Ectodermal cell (in vitro differentiated cells): ENCODE measurements around the gene ING2. TPM values are rescaled to one million over a fixed set of nuclear protein-coding genes. Genes with fewer than 3 reads are reported as not detected.
"Not testable (repeated sequence)": the region's sequence is repeated elsewhere in the genome, so short reads cannot be mapped to it uniquely, and the experiment has no call there.

Experiments used
- H3K27ac ChIP-seq: 2 replicates; pipeline ENCODE4 v1.7.0; 2013; ENCODE audit warnings: mild to moderate bottlenecking, low read depth, low read length; ENCODE audit not compliant: insufficient read depth, poor library complexity, severe bottlenecking
- H3K27me3 ChIP-seq: 2 replicates; pipeline ENCODE4 v1.7.0; 2013; ENCODE audit warnings: mild to moderate bottlenecking, low read length; ENCODE audit not compliant: insufficient read depth, control insufficient read depth, poor library complexity, severe bottlenecking
- H3K36me3 ChIP-seq: one replicate; pipeline ENCODE4 v1.7.0; 2013; ENCODE audit warnings: low read length; ENCODE audit not compliant: control insufficient read depth, insufficient read depth
- H3K4me1 ChIP-seq: one replicate; pipeline ENCODE4 v1.7.0; 2013; ENCODE audit warnings: low read length; ENCODE audit not compliant: control insufficient read depth, insufficient read depth
- H3K4me3 ChIP-seq: 2 replicates; pipeline ENCODE4 v1.7.0; 2013; ENCODE audit warnings: low read depth, low read length, control low read depth; ENCODE audit not compliant: insufficient read depth
- H3K9me3 ChIP-seq: 2 replicates; pipeline ENCODE4 v1.7.0; 2013; ENCODE audit warnings: mild to moderate bottlenecking, low read length, moderate library complexity; ENCODE audit not compliant: control insufficient read depth
- WGBS, 2 experiments: methylation state at CpG; one replicate each; pipeline ENCODE4 v1.1.7; 2013; ENCODE audit warnings: missing lambda C conversion rate in 2 of 2; 5-methylcytosine and 5-hydroxymethylcytosine counted together
- polyA plus RNA-seq, 4 experiments: library from polyadenylated mRNA; stranded (reverse); fragments of 50-300 nt; gene quantifications; one replicate each; pipeline ENCODE4 v1.2.3, GENCODE V29; 2013

Gene ING2
- 34.3 TPM for polyA plus RNA-seq (2013, experiment 1 of 4)
- polyA plus RNA-seq (2013, experiment 2 of 4): 27.5 TPM
- 25.7 TPM for polyA plus RNA-seq (2013, experiment 3 of 4)
- 27.1 TPM for polyA plus RNA-seq (2013, experiment 4 of 4)

GRCh38 chr4:183504930-183505610, at the start of gene ING2:
ING2 (plus strand) TSS chr4:183505058; CDS start chr4:183505196, 138 bp downstream.
- no peaks in the 10 kb centered on the region for H3K36me3 ChIP-seq
- H3K4me1 ChIP-seq: peaks cover 13% of the 10 kb centered on the region
- H3K9me3 ChIP-seq: no peaks in the 10 kb centered on the region
- H3K27ac ChIP-seq: peak within 1 kb of the TSS; percentile 88
- WGBS, 2 experiments: 0% methylated on average over 68 of the region's 68 CpGs
- no peaks in the 10 kb centered on the region for H3K27me3 ChIP-seq
- H3K4me3 ChIP-seq: peak within 1 kb of the TSS; percentile 98

DNA sequence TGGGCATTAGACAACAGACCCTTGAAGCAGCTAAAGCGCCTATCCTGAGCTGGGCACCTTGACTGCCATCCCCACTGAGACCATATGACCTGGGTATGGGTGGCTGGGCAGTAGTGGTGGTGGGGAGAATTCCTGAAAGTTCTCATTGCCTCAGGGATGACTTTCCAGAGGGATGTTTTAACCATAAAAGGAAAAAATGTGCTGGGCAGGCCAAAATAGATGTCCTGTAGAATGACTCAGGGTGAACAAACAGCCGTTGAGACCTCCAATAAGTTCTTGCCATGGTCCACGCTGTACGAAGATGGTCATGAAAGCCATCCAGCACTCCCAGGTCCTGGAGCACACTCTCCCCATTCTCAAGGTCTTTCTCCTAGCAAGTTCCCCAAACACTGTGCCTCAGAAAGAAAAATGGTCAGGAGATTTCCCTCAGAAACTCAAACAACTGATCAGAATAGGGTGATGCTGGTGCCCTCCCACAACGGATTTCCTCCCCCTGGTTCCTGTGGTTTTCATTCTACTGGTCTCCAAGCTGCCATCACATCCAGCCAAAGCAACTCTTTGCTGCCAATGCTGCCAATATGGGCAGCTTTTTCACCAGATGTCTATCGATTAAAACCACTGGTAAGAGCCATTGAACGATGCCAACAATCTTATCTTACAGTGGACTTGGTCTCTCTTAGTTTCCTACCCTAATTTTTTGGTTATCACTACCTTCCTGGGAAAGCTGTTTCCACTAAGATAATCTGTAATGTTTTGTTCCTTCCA, 49.2 kb upstream of the ING2 start:
- Histone ChIP-seq H3K27me3 (no peaks in the 10 kb centered on the region), H3K27ac (no peak overlapping the region)
- WGBS, 2 experiments: 94 to 95% methylated on average over 7 of the region's 7 CpGs

GRCh38 chr4:183458005-183458404, 46.9 kb upstream of the ING2 start:
- H3K4me3 ChIP-seq: no peak overlapping the region
- H3K4me1 ChIP-seq: no peaks in the 10 kb centered on the region
- H3K27me3 ChIP-seq: no peaks in the 10 kb centered on the region
- no peak overlapping the region for H3K27ac ChIP-seq
- 75 to 78% methylated on average over 5 of the region's 5 CpGs for WGBS, 2 experiments
- no peaks in the 10 kb centered on the region for H3K9me3 ChIP-seq
- no peaks in the 10 kb centered on the region for H3K36me3 ChIP-seq

More for the DNA sequence above, 49.2 kb upstream of the ING2 start:
- H3K36me3 ChIP-seq: no peaks in the 10 kb centered on the region
- no peaks in the 10 kb centered on the region for H3K4me1 ChIP-seq
- H3K4me3 ChIP-seq: no peak overlapping the region
- no peaks in the 10 kb centered on the region for H3K9me3 ChIP-seq

- H3K27ac ChIP-seq, H3K36me3 ChIP-seq, H3K9me3 ChIP-seq, H3K27me3 ChIP-seq, H3K4me1 ChIP-seq, H3K4me3 ChIP-seq: not testable (repeated sequence)
- WGBS, 2 experiments: 75 to 81% methylated on average over 11 of the region's 11 CpGs
Observed at GRCh38 chr4:183463903-183464619, 40.8 kb upstream of the ING2 start.

DNA sequence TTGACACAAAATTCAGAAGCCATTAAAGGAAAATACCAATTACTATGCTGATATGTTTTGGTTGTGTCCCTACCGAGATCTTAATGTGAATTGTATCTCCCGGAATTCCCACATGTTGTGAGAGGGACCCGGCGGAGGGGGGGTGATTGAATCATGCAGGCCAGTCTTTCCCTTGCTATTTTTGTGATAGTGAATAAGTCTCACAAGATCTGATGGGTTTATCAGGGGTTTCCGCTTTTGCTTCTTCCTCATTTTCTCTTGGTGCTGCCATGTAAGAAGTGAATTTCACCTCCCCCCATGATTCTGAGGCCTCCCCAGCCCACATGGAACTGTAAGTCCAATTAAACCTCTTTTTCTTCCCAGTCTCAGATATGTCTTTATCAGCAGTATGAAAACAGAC, 39.0 kb upstream of the ING2 start:
- not testable (repeated sequence) for H3K27ac ChIP-seq, H3K36me3 ChIP-seq, H3K4me1 ChIP-seq, H3K9me3 ChIP-seq, H3K4me3 ChIP-seq, H3K27me3 ChIP-seq
- WGBS, 2 experiments: 35 to 42% methylated on average over 5 of the region's 5 CpGs

- no peaks in the 10 kb centered on the region for H3K9me3 ChIP-seq
- 96% methylated on average over 3 of the region's 3 CpGs for WGBS, 2 experiments
- no peaks in the 10 kb centered on the region for H3K4me1 ChIP-seq
- no peak overlapping the region for H3K27ac ChIP-seq
- no peak overlapping the region for H3K4me3 ChIP-seq
- no peaks in the 10 kb centered on the region for H3K36me3 ChIP-seq
- no peaks in the 10 kb centered on the region for H3K27me3 ChIP-seq
Observed at GRCh38 chr4:183467246-183467645, 37.6 kb upstream of the ING2 start.

- H3K27me3 ChIP-seq: no peaks in the 10 kb centered on the region
- H3K4me1 ChIP-seq: no peaks in the 10 kb centered on the region
- no peak overlapping the region for H3K27ac ChIP-seq
- no peaks in the 10 kb centered on the region for H3K9me3 ChIP-seq
- no peaks in the 10 kb centered on the region for H3K36me3 ChIP-seq
- WGBS, 2 experiments: 76 to 81% methylated on average over 5 to 7 of the region's 7 CpGs
- H3K4me3 ChIP-seq: no peak overlapping the region
Observed at GRCh38 chr4:183468210-183469095, 36.4 kb upstream of the ING2 start.

DNA sequence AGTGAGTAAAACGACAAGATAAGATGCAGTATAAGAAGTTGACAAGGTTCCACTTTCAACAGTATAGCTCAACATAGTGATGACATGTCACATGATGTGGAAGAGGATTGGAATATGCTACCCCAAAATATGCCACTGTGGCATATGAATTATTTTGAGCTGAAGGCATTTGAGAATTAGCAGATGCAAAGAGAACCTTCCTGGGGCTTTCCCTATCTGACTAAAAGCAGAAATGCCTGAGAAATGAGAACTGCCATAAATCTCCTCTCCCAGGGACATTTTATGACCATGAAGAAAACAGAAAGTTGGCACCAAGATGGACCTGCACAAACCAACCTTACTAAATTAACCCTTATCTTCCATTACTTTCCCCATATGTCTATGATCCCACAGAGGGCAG, 35.6 kb upstream of the ING2 start:
- no peak overlapping the region for H3K4me3 ChIP-seq

DNA sequence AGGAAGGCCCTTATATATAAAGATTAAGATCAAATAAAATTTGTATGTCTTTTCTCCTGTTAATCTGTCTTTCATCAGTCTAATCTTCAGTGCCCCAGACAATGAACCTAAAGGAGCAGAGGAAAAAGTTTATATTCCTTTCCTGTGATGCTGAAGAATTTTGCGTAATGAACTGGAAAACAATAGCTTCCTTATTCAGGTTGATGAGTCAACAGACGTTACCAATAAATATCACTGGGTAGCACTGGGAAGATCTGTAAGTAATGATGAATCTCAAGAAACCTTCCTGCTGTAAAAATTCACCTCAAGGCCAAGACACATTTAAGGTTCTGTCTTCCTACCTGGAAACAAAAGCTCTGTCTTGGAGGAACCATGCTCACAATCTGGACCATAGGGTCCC, 34.9 kb upstream of the ING2 start:
- no peaks in the 10 kb centered on the region for H3K9me3 ChIP-seq
- no peak overlapping the region for H3K27ac ChIP-seq
- 98 to 100% methylated on average over 2 of the region's 2 CpGs for WGBS, 2 experiments
- H3K4me1 ChIP-seq: no peaks in the 10 kb centered on the region
- H3K4me3 ChIP-seq: no peak overlapping the region
- H3K27me3 ChIP-seq: no peaks in the 10 kb centered on the region
- H3K36me3 ChIP-seq: no peaks in the 10 kb centered on the region

More for the DNA sequence above, 35.6 kb upstream of the ING2 start:
- H3K4me1 ChIP-seq: no peaks in the 10 kb centered on the region
- WGBS, 2 experiments: 96 to 97% methylated on average over 1 of the region's 1 CpG
- no peaks in the 10 kb centered on the region for H3K9me3 ChIP-seq
- no peaks in the 10 kb centered on the region for H3K27me3 ChIP-seq
- H3K27ac ChIP-seq: no peak overlapping the region
- no peaks in the 10 kb centered on the region for H3K36me3 ChIP-seq
